GM18870 (cell line): ENCODE measurements around the gene KCNJ9.
"Not testable (repeated sequence)": the region's sequence is repeated elsewhere in the genome, so short reads cannot be mapped to it uniquely, and the experiment has no call there.

Experiments
- ATAC-seq: cut with Tn5 transposase; IDR thresholded peaks from one replicate; pipeline ENCODE4 v1.9.1; 2021; ENCODE audit warnings: moderate library complexity; ENCODE audit not compliant: unreplicated experiment

The KCNJ9 gene

GRCh38 chr1:160123726-160124125 lies 42.4 kb downstream of the KCNJ9 start:
- ATAC-seq: no peak

- ATAC-seq: no peak
These were observed 43.6 kb downstream of the KCNJ9 start for GRCh38 chr1:160124705-160125478.

- ATAC-seq: no peak
These were observed 44.4 kb downstream of the KCNJ9 start for GRCh38 chr1:160125746-160126145.

- not testable (repeated sequence) for ATAC-seq
These were observed 45.0 kb downstream of the KCNJ9 start for GRCh38 chr1:160126342-160126741.

GRCh38 chr1:160127381-160127780 lies 46.0 kb downstream of the KCNJ9 start:
- ATAC-seq: no peak

GRCh38 chr1:160127865-160128523 lies 46.7 kb downstream of the KCNJ9 start:
- ATAC-seq: no peak

GRCh38 chr1:160128636-160129035 lies 47.3 kb downstream of the KCNJ9 start:
- ATAC-seq: no peak

GRCh38 chr1:160129046-160129445 lies 47.7 kb downstream of the KCNJ9 start:
- ATAC-seq: no peak

- no peak for ATAC-seq
These were observed 48.2 kb downstream of the KCNJ9 start for GRCh38 chr1:160129558-160129957.

GRCh38 chr1:160129966-160130365 lies 48.6 kb downstream of the KCNJ9 start:
- no peak for ATAC-seq

GRCh38 chr1:160130486-160130885 lies 49.1 kb downstream of the KCNJ9 start:
- no peak for ATAC-seq

GRCh38 chr1:160130939-160131338 lies 49.6 kb downstream of the KCNJ9 start:
- no peak for ATAC-seq

GRCh38 chr1:160131803-160132565 lies 50.6 kb downstream of the KCNJ9 start:
- ATAC-seq: no peak

GRCh38 chr1:160133990-160134770 lies 52.8 kb downstream of the KCNJ9 start:
- no peak for ATAC-seq

GRCh38 chr1:160134791-160135572 lies 53.6 kb downstream of the KCNJ9 start:
- no peak for ATAC-seq

- ATAC-seq: no peak
These were observed 55.0 kb downstream of the KCNJ9 start for GRCh38 chr1:160136121-160136925.

GRCh38 chr1:160136926-160137200 lies 55.5 kb downstream of the KCNJ9 start:
- no peak for ATAC-seq

- no peak for ATAC-seq
These were observed 56.0 kb downstream of the KCNJ9 start for GRCh38 chr1:160137216-160137862.

- ATAC-seq: no peak
These were observed 58.5 kb downstream of the KCNJ9 start for GRCh38 chr1:160139840-160140239.
